ENCODE data around the gene TNFRSF1A. TPM values are rescaled to one million over a fixed set of nuclear protein-coding genes. Genes with fewer than 3 reads are reported as not detected.

Gene TNFRSF1A
- total RNA-seq, 2 donors from 2014 or later: 62.9 to 176 TPM

DNA sequence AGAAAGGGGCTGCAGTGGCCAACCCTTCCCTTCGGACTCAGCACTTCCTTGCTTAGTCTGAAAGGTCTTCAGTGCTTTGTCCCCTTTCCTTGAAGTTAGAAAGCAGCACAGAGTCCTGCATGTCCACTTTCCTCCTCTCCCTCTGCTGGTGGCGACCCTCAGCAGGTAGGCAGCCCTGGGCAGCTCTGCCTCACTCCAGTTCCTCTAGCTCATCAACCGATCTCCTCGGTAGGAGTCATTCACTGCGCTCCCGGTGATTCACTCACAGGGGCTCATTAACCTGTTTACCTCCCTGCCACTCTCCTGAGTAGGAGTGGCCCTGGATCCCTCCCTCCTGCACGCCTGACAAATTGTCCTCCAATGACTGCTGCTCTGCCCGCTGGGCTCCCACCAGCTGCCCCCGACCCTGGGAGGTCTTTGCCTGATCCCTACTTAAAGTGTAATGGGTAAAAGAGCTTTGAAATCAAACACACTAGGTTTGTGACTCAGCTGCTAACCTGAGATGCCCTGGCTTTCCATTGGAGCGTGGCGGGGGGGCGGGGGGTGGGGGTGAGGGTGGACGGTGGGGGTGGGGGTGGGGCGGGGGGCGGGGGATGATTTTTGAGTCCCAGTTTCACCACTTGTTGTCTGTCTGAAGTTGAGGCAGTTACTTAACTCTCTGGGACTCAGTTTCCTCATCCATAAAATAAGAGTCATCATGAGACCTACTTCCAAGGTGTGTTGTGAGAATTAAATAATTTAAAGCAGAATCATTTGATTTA is 29.3 kb upstream of the TNFRSF1A start:
- no peak overlapping the region for H3K27ac ChIP-seq
- no peak for DNase-seq (ENCODE audit: low spot score)
- H3K4me3 ChIP-seq: no peak overlapping the region
- H3K9me3 ChIP-seq: no peaks in the 10 kb centered on the region
- H3K4me1 ChIP-seq: peaks cover 0 to 13% of the 10 kb centered on the region in 2 donors
- no peaks in the 10 kb centered on the region for H3K36me3 ChIP-seq
- TF ChIP-seq, protein P1, sequence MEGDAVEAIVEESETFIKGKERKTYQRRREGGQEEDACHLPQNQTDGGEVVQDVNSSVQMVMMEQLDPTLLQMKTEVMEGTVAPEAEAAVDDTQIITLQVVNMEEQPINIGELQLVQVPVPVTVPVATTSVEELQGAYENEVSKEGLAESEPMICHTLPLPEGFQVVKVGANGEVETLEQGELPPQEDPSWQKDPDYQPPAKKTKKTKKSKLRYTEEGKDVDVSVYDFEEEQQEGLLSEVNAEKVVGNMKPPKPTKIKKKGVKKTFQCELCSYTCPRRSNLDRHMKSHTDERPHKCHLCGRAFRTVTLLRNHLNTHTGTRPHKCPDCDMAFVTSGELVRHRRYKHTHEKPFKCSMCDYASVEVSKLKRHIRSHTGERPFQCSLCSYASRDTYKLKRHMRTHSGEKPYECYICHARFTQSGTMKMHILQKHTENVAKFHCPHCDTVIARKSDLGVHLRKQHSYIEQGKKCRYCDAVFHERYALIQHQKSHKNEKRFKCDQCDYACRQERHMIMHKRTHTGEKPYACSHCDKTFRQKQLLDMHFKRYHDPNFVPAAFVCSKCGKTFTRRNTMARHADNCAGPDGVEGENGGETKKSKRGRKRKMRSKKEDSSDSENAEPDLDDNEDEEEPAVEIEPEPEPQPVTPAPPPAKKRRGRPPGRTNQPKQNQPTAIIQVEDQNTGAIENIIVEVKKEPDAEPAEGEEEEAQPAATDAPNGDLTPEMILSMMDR (IDR thresholded peaks at IDR 0.05): no peak
- no peaks in the 10 kb centered on the region for H3K27me3 ChIP-seq

DNA sequence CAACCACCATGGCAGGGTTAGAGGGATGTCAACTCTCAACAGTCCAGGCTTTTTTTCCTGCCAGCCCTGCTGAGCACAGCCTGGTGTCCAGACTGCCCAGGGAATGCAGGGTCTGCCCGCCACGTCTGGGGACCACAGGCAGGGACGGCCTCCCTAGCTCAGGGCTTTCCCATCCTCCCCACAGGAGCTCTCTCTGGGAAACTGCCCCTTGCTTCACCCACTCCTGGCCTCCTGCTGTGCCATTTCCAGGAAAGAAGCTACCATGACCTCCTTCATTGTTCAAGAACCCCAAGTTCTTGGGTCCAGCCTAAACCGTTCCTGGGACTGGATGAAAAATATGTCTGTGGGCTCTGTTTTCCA is 28.7 kb upstream of the TNFRSF1A start:
- no peak for DNase-seq (ENCODE audit: low spot score)
- Histone ChIP-seq H3K4me1 (peaks cover 0 to 7% of the 10 kb centered on the region in 2 donors), H3K4me3 (no peak overlapping the region), H3K9me3 (no peaks in the 10 kb centered on the region), H3K27ac (no peak overlapping the region), H3K27me3 (no peaks in the 10 kb centered on the region), H3K36me3 (no peaks in the 10 kb centered on the region)
- TF ChIP-seq, protein P1 (IDR thresholded peaks at IDR 0.05): no peak

DNA sequence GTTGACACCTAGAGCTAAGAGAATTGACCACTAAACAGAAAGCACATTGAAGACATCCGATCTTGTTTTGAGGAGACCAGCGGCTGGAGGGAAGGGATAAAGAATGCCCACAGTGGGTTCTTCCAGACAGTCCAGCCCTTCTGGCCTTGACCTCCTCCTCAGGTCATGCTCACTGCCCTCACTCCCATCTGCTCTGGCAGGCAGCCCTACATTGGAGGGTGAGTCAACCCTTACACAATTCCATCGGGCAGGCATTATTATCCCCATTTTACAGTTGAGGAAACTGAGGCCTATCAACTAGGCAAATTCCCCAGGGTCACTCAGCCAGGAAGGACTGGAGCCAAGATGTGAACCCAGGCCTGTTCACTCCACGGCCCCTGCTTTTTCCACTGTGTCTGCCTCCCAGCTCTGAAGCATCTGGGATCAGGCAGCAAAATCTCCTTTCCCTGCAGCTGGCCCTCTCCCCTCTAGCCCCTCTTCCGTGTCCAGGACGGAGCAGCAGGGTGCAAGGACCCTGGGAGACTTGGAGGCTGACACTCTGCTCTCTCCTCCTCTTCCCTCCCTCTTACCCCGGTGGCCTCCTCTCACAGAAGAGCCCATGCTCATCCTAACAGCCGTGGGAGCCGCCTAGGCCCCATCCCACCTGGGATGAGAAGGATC is 28.2 kb upstream of the TNFRSF1A start:
- Histone ChIP-seq H3K27ac (no peak overlapping the region), H3K9me3 (no peaks in the 10 kb centered on the region), H3K4me3 (no peak overlapping the region), H3K36me3 (no peaks in the 10 kb centered on the region), H3K4me1 (peaks cover 0 to 6% of the 10 kb centered on the region in 2 donors), H3K27me3 (no peaks in the 10 kb centered on the region)
- no peak for DNase-seq (ENCODE audit: low spot score)
- TF ChIP-seq, protein P1 (IDR thresholded peaks at IDR 0.05): no peak

GRCh38 chr12:6368906-6369525 is 27.1 kb upstream of the TNFRSF1A start:
- Histone ChIP-seq H3K4me3 (no peak overlapping the region), H3K4me1 (peaks cover 0 to 11% of the 10 kb centered on the region in 2 donors), H3K27ac (no peak overlapping the region), H3K27me3 (no peaks in the 10 kb centered on the region), H3K9me3 (no peaks in the 10 kb centered on the region), H3K36me3 (no peaks in the 10 kb centered on the region)
- DNase-seq (ENCODE audit: low spot score): no peak
- TF ChIP-seq, protein P1 (IDR thresholded peaks at IDR 0.05): no peak

- Histone ChIP-seq H3K4me1 (peaks cover 0 to 19% of the 10 kb centered on the region in 2 donors), H3K27me3 (no peaks in the 10 kb centered on the region), H3K36me3 (no peaks in the 10 kb centered on the region), H3K4me3 (no peak overlapping the region), H3K9me3 (no peaks in the 10 kb centered on the region), H3K27ac (no peak overlapping the region)
- TF ChIP-seq, protein P1 (IDR thresholded peaks at IDR 0.05): no peak
- no peak for DNase-seq (ENCODE audit: low spot score)
Measured at GRCh38 chr12:6367969-6368892, 26.4 kb upstream of the TNFRSF1A start.
